Panc1 (cell line): Measurements from ENCODE around the gene GNRHR.

Source experiments
- POLR2AphosphoS5 ChIP-seq: IDR thresholded peaks from 2 replicates; pipeline ENCODE4 v1.6.1; 2012; ENCODE audit warnings: mild to moderate bottlenecking, low read depth, low read length, moderate library complexity
- SIN3A ChIP-seq: IDR thresholded peaks from 2 replicates; pipeline ENCODE4 v1.6.1; 2012; ENCODE audit warnings: low read depth, mild to moderate bottlenecking, low read length, moderate library complexity, borderline replicate concordance; ENCODE audit not compliant: insufficient read depth
- TCF7L2 ChIP-seq: IDR thresholded peaks from 2 replicates; pipeline ENCODE4 v1.6.1; 2011; ENCODE audit warnings: mild to moderate bottlenecking, low read depth, low read length, inconsistent platforms
- TF ChIP-seq, protein P1 (sequence below), 2 experiments: IDR thresholded peaks; 2 replicates each; pipeline ENCODE4 v1.6.1; 2011 to 2012; ENCODE audit warnings: low read depth in 2 of 2, control low read depth in 1 of 2, low read length in 1 of 2, mild to moderate bottlenecking in 1 of 2, moderate library complexity in 1 of 2; ENCODE audit not compliant: insufficient read depth in 1 of 2
- TF ChIP-seq, protein P2 (sequence below): fragments of 450-650 bp; IDR thresholded peaks from 2 replicates; pipeline ENCODE4 v1.5.1; 2017; ENCODE audit warnings: mild to moderate bottlenecking

DNA sequence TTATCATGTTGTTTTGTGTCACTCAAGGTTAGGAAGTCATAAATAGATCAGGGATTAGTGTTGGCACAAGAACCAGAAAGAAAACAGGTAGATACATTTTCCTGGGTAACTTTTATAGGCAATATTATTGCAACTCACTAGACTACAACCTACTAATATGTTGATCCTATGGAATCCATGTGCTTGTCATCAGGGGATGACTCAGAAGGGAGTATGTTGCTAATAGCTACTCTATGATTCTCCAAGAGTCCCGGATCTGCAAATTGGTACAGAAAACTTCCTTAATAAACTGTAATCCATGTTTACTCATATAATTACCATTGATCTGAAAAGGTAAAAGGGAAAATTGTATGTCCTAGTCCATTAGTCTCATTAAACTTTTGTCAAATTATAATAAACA, 11.7 kb upstream of the GNRHR start:
- no peak for TF ChIP-seq POLR2AphosphoS5
- TF ChIP-seq, protein P1, sequence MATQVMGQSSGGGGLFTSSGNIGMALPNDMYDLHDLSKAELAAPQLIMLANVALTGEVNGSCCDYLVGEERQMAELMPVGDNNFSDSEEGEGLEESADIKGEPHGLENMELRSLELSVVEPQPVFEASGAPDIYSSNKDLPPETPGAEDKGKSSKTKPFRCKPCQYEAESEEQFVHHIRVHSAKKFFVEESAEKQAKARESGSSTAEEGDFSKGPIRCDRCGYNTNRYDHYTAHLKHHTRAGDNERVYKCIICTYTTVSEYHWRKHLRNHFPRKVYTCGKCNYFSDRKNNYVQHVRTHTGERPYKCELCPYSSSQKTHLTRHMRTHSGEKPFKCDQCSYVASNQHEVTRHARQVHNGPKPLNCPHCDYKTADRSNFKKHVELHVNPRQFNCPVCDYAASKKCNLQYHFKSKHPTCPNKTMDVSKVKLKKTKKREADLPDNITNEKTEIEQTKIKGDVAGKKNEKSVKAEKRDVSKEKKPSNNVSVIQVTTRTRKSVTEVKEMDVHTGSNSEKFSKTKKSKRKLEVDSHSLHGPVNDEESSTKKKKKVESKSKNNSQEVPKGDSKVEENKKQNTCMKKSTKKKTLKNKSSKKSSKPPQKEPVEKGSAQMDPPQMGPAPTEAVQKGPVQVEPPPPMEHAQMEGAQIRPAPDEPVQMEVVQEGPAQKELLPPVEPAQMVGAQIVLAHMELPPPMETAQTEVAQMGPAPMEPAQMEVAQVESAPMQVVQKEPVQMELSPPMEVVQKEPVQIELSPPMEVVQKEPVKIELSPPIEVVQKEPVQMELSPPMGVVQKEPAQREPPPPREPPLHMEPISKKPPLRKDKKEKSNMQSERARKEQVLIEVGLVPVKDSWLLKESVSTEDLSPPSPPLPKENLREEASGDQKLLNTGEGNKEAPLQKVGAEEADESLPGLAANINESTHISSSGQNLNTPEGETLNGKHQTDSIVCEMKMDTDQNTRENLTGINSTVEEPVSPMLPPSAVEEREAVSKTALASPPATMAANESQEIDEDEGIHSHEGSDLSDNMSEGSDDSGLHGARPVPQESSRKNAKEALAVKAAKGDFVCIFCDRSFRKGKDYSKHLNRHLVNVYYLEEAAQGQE (IDR thresholded peaks at IDR 0.05; ENCODE audit: insufficient read depth in 1 of 2, low read depth in 2 of 2, low read length in 1 of 2): no peak
- TF ChIP-seq SIN3A: no peak
- TF ChIP-seq, protein P2, sequence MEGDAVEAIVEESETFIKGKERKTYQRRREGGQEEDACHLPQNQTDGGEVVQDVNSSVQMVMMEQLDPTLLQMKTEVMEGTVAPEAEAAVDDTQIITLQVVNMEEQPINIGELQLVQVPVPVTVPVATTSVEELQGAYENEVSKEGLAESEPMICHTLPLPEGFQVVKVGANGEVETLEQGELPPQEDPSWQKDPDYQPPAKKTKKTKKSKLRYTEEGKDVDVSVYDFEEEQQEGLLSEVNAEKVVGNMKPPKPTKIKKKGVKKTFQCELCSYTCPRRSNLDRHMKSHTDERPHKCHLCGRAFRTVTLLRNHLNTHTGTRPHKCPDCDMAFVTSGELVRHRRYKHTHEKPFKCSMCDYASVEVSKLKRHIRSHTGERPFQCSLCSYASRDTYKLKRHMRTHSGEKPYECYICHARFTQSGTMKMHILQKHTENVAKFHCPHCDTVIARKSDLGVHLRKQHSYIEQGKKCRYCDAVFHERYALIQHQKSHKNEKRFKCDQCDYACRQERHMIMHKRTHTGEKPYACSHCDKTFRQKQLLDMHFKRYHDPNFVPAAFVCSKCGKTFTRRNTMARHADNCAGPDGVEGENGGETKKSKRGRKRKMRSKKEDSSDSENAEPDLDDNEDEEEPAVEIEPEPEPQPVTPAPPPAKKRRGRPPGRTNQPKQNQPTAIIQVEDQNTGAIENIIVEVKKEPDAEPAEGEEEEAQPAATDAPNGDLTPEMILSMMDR: no peak
- no peak for TF ChIP-seq TCF7L2
